ENCODE measurements around the gene ARF4.
A peak's percentile ranks its signal among the peaks of the same experiment; 100 is the strongest.

The ARF4 gene

DNA sequence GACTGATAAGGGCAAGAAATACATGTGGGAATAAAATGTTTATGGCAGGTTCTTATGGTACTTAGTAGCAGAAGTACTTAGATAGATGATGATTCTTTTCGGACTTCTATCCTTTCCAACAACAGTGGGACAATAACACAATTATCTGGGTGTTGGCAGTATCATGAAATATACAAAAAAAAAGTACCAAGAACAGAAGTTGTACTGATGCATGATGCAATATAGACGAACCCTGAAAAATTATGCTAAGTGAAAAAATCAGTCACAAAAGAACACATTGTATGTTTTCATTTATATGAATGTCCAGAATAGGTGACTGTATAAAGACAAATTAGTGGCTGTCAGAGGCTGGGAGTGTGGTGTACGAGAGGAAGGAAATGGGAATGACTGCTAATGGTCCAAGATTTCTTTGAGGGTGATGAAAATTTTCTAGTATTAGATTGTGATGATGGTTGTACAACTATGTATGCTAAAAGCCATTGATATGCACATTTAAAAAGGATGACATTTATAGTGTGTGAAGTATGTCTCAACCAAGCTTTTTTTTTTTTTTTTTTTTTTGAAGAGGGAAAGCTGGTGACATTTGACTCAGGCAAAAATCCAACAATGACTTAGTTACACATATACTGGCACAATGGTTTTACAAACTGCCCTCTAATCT is 21.0 kb downstream of the ARF4 start:
- no peak for DNase-seq

DNA sequence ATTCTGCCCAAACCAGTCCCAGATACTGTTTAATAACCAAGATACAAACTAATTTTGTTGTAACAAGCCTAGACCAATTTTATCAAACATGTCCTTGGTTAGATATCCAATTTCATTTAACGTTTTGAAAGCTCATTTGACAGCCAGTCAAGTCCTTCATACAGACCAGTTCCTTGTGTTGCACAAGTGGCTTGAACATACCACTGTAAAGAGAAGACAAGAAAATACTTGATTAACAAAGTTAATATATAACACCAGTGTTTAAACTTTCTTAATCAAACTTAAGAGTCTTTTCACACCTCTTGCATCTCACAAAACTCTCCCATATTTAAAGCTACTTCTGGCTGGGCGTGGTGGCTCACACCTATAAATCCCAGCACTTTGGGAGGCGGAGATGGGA is 25.0 kb downstream of the ARF4 start:
- DNase-seq: no peak

DNA sequence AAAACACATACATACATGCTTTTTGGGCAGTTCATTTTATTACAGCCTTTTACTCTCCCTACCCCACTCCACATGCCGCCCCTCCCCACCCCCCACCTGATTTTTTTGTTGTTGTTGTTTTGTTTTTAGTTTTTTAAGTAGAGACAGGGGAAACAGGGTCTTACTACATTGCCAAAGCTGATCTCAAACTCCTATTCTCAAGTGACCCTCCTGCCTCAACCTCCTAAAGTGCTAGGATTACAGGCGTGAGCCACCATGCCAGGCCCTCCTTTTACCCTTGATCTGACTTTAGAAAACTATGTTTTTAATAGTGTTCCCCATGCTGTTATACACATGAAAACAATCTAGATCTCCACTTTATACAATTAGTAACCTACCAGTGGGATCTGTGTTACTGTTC is 26.3 kb downstream of the ARF4 start:
- DNase-seq: no peak

DNA sequence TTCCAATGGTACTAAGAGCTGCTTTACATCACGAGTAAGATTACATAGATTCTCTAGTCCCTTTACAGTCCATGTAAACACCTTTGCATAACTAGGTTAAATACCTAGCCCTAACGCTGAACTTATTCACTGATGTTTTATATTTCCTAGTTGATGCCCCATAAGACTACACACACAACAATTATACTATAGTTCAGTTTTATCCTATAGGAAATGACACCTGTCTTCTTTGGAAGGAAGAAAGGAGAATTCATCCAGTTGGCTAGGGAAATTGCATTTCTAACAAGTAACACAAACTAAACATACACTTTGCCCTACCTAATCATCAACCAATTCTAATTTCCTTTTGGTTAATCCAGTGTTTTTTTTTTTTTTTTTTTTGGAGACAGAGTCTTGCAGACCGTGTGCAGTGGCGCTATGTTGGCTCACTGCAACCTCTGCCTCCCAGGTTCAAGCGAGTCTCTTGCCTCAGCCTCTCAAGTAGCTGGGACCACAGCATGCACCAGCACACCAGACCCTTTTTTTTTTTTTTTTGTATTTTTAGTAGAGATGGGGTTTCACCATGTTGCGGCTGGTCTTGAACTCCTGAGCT is 27.2 kb downstream of the ARF4 start:
- DNase-seq: no peak

DNA sequence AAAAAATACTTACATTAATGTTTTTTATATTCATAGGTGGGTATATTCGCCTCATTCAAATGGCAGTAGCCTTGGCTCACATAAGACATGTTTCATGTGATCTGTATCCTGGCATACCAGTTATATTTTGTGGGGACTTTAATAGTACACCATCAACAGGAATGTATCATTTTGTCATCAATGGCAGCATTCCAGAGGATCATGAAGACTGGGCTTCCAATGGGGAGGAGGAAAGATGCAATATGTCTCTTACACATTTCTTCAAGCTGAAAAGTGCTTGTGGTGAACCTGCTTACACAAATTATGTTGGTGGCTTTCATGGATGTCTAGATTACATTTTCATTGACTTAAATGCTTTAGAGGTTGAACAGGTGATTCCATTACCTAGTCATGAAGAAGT is 37.6 kb downstream of the ARF4 start:
- DNase-seq: peak; percentile 30

DNA sequence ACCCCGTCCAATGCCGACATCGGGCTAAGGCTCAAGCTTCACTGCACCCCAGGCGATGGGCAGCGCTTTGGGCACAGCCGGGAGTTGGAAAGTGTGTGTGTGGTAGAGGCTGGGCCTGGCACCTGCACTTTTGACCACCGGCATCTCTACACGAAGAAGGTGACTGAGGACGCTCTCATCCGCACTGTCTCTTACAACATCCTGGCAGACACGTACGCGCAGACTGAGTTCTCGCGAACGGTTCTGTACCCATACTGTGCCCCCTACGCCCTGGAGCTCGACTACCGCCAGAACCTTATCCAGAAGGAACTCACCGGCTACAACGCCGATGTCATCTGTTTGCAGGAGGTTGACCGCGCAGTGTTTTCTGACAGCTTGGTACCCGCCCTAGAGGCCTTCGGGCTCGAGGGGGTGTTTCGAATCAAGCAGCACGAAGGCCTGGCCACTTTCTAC is 40.0 kb downstream of the ARF4 start:
- peak; percentile 45 for DNase-seq

DNA sequence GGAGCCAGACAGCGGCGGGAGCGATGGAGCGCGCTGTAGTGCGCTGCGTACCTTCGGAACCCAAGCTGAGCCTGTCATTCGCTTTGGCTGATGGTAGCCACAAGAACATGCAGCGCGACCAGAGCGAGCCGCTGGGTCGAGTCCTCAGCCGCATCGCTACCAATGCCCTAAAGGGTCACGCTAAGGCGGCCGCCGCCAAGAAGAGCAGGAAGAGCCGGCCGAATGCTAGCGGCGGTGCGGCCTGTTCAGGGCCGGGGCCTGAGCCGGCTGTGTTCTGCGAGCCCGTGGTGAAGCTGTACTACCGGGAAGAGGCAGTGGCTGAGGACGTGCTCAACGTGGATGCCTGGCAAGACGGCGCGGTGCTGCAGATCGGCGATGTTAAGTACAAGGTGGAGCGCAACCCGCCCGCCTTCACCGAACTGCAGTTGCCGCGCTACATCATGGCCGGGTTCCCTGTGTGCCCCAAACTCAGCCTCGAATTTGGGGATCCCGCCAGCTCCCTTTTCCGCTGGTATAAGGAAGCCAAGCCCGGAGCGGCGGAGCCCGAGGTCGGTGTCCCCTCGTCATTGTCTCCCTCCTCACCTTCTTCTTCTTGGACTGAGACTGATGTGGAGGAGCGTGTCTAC is 40.6 kb downstream of the ARF4 start:
- DNase-seq: peak; percentile 27

DNA sequence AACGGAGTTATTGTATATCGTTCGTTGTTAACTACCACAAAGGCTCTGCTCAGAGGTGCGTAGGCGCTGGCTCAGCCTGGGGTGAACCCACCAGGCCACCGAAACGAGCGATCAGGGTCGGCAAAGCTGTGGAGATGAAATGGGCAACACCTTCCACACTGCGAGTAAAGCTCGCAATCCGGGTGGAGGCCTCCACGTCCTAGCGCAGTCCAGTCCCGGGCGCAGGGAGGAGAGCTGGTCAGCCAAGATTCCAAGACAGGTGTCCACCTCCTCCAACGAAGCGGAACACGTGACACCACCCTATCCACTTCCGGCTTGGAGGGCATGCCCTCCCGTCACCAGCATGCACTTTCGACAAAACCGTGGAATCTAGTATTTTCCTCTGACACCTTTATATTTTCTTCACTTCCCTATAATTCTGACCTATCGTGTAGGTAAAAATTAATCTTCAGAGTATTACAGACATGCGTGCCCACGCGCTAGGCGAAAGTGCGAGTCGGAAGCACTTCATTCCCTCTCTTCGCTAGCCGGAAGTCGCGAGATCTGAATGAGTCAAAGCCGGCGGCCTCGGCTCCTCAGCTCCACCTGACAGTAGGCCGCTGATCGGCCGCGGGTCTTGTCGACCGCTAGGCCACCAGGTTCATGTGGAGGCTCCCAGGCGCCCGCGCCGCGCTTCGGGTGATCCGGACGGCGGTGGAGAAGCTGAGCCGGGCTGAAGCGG is 41.2 kb downstream of the ARF4 start, which contains the start of gene PDE12:
TSS of gene PDE12 (plus strand) at position 537 of the 721 bp plus-strand sequence. CDS start at position 643, 106 bp downstream.
- DNase-seq: peak; percentile 83

DNA sequence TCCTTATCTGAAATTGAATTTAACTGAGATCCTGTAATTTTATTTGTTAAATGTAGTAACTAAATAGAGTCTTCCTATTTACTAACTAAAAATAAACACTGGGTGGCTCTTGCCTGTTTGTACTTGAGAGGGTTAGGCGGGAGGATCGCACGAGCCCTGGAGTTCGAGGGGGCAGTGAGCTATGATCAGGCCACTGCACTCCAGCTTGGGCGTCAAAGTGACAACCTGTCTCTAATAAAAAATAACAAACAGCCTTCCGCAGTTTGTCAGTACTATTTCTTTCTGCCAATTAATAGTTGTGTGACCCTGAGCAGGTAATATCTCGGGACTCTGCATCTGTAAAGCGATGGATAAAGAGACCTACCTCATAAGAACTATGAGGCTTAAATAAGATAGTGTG is 41.8 kb downstream of the ARF4 start:
- no peak for DNase-seq

DNA sequence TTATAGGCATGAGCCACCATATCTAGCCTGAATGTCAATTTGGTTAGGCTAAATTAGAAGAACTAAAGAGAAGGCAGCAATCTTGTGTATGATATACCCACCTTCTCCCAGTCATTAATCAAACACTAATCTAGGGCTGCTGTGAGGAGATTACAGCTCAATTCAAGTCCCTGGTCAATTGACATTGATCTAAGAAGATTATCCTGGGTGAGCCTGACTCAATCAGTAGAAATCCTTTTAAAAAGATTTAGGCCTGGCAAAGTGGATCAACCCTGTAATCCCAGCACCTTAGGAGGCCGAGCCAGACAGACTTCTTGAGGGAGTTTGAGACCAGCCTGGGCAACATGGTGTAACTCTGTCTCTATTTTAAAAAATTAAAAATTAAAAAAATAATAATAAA is 50.5 kb downstream of the ARF4 start:
- DNase-seq: no peak

DNA sequence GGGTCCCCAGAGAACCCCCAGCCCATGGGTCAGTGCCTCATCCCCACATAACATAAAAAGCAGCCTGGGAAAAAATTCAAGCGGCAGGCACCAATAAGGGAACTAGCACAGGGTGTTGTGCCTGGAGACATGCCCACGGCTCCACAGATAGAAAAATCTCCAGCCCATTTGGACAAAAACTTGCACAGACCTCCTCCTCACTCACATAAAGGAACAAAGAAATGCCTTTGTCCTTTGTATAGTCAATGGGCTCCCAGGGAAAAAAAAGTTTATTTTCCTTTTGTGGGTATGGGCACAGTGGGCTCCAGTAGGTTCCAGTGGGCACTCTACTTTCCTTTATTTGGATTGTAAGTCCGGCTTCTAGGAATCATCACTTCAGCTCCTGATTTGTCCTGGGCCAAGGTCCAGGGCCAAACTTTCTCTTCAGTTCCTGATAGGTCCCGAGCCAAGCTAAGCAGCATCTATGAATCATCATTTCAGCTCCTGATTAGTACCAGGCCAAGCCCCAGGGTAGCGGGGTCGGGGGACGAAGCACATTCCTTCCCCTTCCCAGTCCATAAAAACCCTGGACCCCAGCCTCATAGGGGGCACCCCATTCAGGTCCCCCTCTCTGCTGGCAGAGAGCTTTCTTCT is 51.4 kb downstream of the ARF4 start:
- DNase-seq: no peak

DNA sequence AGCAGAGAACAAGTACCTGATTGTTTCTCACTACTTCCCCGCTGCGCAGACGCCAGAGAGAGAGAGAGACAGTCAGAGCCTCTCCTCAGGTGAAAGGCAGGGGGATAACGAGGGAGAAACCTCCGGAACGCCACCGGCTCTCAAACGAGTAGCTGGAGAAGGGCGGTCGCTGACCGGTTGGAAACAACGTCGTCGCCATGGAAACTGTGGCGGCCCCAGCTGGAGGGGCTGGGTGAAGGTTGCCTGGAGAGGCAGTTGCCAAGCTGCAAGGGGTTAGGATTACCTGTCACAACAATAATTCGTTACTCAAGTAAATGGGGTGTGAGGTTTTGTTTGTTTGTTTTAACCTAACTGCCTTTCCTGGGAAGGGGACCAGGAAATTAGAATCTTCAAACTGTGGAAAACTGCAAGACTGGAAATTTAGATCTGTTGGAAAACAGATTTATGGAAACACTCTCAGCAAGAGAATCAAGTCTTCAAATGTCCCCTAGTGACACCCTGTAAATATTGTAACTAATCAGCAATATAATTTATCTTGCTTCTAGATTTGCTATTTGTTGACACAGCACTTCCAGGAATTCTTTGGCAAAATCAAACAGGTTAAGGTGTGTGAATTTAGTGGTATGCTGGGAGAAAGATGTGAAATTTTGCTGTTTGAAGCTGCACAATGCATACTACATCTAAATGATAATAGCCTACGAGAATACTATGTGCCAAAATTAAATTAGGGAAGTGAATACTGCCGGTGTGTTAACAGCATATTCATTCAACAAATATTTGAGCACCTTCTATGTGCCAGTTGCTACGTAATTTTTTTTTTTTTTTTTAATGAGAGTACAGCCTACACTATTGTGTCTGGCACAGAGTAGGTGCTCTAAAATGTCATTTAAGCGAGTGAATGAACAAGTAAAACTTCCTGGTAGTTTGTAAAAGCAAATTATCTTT is 52.7 kb downstream of the ARF4 start, which contains the start of gene DNAH12:
TSS of gene DNAH12 (minus strand) at position 164 of the 945 bp plus-strand sequence. CDS start 1,474 bp downstream, outside the sequence.
- DNase-seq: no peak

DNA sequence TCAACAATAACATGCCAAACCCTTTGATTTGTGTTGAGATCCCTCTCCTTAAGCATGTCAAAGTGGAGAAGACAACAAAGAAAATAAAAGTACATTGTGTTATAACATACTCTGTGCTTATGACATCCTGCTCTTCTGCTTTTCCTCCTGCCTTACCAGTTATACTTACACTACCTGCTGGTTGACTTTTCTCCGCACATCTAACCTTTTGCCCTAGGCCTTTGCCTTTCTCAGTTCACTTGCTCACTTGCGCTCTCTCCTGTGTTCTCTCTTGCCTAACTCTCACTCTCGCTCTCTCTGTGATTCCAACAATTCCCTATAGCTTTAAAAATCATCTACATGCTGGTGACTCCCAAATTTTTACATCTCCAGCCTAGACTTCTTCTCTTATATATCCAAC is 58.7 kb downstream of the ARF4 start:
- no peak for DNase-seq

DNA sequence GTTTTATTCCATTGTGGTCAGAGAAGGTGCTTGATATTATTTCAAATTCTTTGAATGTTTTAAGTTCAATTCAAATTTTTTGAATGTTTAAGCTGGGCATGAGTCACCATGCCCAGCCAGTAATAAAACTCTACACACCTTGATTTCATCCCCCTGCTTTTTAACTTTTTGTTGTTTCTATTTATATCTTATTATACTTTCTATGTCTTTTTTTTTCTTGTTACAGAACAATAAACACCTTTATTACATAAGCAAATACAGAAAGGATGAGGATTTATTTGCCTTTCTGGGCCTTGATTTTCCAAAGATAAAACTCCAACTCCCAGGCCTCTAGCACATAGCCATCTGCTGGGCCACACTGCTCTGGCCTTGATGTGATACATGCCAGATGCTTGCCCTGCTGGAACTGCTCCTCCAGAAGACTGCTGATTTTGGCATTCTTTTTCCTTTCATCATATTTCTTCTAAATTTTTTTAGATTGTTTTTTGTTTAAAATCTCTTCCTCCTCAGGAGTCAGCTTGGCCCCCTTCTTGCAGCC is 67.0 kb downstream of the ARF4 start:
- no peak for DNase-seq

Measured in HCEC 1CT (cell line).